ENCODE results near the gene BTNL3.

- TF ChIP-seq REST (IDR thresholded peaks at IDR 0.05), result no peak
- TF ChIP-seq MAX (IDR thresholded peaks at IDR 0.05), result no peak
- TF ChIP-seq CTCF (IDR thresholded peaks at IDR 0.05), result no peak
Observed at GRCh38 chr5:180950291-180950949, 38.2 kb upstream of the BTNL3 start.

Measured in A549 (cell line).